Left hindlimb (tissue), 1 donor: ENCODE data around the gene CRTC1.
A peak's percentile ranks its signal among the peaks of the same experiment; 100 is the strongest.
"Not testable (repeated sequence)": the region's sequence is repeated elsewhere in the genome, so short reads cannot be mapped to it uniquely, and the experiment has no call there.

Experiments used
- DNase-seq: peaks from one replicate; pipeline ENCODE4 v3.0.0-alpha.2; 2018

The CRTC1 gene

GRCh38 chr19:18809149-18809868, 125.8 kb downstream of the CRTC1 start:
- DNase-seq, result peak; percentile 63

- not testable (repeated sequence) for DNase-seq
Measured at GRCh38 chr19:18811638-18812037, 128.2 kb downstream of the CRTC1 start.

- DNase-seq, result peak; percentile 82
Measured at GRCh38 chr19:18814063-18814462, 130.6 kb downstream of the CRTC1 start.

GRCh38 chr19:18815673-18816072, 132.2 kb downstream of the CRTC1 start:
- DNase-seq, result no peak

GRCh38 chr19:18816645-18817044, 133.2 kb downstream of the CRTC1 start:
- DNase-seq, result not testable (repeated sequence)

GRCh38 chr19:18817574-18817973, 134.1 kb downstream of the CRTC1 start:
- no peak for DNase-seq

- DNase-seq, result no peak
Measured at GRCh38 chr19:18828786-18829185, 145.3 kb downstream of the CRTC1 start.

GRCh38 chr19:18830488-18830887, 147.0 kb downstream of the CRTC1 start:
- DNase-seq, result no peak

- DNase-seq, result peak; percentile 95
Measured at GRCh38 chr19:18831524-18832305, 148.2 kb downstream of the CRTC1 start, which contains the start of gene UPF1. Gene UPF1, plus strand, starts transcription at chr19:18831959. Its CDS starts 251 bp downstream, at chr19:18832210.
